GM12864 (cell line): Measurements from ENCODE around the gene CCDC92.

Experiments used
- DNase-seq: peaks from one replicate; pipeline ENCODE4 v3.0.0-alpha.2; 2011; ENCODE audit warnings: low read depth
- H3K4me3 ChIP-seq: 2 replicates; pipeline ENCODE4 v1.5.1; 2011; ENCODE audit warnings: mild to moderate bottlenecking, low read depth, low read length, control low read depth
- TF ChIP-seq, protein P1 (sequence below): IDR thresholded peaks from 2 replicates; pipeline ENCODE4 v1.5.1; 2011; ENCODE audit warnings: low read depth, mild to moderate bottlenecking, moderate library complexity, low read length, control low read depth, inconsistent platforms; ENCODE audit errors: missing control alignments

Gene CCDC92

DNA sequence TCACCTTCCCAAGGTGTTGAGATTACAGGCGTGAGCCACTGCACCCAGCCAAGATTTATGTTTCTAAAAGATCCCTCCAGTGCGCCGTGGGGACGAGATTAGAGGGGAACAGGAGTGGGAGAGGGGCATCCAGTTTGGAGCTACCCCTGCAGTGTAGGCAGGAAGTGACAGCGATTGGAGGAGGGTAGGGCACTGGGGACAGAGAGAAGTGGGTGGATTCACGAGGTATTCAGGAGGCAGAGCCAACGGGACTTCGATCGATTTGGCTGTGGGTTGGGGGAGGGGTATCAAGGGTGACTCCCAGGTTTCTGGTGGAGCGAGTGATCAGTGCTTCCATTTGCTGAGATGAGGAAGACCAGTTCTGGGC is 82.1 kb downstream of the CCDC92 start:
- TF ChIP-seq, protein P1, sequence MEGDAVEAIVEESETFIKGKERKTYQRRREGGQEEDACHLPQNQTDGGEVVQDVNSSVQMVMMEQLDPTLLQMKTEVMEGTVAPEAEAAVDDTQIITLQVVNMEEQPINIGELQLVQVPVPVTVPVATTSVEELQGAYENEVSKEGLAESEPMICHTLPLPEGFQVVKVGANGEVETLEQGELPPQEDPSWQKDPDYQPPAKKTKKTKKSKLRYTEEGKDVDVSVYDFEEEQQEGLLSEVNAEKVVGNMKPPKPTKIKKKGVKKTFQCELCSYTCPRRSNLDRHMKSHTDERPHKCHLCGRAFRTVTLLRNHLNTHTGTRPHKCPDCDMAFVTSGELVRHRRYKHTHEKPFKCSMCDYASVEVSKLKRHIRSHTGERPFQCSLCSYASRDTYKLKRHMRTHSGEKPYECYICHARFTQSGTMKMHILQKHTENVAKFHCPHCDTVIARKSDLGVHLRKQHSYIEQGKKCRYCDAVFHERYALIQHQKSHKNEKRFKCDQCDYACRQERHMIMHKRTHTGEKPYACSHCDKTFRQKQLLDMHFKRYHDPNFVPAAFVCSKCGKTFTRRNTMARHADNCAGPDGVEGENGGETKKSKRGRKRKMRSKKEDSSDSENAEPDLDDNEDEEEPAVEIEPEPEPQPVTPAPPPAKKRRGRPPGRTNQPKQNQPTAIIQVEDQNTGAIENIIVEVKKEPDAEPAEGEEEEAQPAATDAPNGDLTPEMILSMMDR, result no peak
- H3K4me3 ChIP-seq, result no peak overlapping the region
- no peak for DNase-seq

DNA sequence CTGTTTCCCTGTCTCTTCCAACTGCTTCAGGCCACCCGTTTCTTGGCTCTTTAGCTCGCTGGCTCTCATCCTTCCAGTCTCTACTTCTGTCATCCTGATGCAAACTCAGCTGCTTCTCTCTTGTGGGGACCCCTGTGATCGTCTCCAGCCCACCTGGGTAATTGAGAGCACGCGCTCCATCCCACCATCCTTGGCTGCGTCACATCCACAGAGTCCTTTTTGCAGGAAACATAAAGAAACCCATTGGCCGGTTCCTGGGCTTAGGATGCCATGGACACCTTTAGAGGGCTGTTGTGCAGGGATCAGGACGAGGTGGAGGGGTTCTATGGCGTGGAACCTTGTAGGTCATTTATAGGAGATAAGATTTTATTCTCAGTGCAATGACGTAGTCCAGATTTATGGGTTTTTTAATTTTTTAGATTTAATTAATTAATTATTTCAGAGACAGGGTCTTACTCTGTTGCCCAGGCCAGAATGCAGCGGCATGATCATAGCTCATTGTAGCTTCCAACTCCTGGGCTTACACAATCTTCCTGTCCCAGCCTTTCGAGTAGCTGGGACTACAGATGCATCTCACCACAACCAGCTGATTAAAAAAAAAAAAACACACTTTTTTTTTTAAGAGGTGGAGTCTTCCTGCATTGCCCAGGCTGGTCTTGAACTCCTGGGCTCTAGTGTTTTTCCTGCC is 82.6 kb downstream of the CCDC92 start:
- DNase-seq, result no peak
- H3K4me3 ChIP-seq, result no peak overlapping the region

DNA sequence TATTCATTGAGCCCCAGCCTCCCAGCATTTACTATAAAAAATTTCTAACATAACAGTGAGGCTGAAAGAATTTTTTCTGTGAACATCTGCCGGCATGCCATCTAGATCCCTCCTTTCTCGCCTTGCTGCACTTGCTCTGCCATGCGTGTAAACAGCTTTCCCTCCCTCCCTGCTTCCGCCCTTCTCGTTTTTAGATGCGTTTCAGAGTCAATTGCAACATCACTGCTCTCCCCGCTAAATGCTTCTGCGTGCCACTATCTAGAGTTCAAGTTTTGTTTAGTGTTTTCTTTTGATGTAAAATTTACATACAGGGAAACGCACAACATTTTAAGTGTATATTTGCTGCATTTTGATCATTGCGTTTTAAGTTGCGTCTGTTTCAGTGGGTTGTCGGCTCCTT is 83.6 kb downstream of the CCDC92 start:
- DNase-seq, result no peak
- TF ChIP-seq, protein P1, result no peak

More for the DNA sequence above, 82.6 kb downstream of the CCDC92 start:
- TF ChIP-seq, protein P1, result no peak

DNA sequence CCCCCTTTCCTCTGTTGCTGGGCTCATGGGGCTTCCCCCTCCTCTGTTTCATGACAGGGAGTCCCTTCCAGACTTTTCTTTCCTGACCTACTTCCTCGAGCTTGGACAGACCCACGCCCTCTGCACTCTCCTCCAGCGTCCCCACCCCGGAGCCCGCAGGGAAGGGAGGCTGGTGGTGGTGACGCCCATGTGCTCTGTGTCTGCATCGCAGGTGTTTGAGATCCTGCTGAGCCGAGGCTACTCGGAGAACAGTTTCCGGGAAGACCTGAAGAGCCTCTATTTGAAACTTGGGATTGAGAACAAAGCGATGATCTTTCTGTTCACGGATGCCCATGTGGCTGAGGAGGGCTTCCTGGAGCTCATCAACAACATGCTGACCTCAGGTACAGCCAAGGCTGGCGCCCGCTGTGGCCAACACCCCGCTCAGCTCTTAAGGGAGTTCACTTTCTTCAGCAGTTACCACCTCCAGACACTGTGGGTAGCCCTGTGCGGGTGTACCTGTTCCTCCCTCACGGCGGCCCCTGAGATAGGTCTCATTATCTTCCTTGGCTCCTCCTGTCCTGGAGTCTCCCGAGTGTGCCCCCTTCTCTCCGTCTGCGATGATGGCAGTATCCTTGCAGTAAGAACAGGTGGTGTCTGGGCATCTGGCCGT is 85.6 kb downstream of the CCDC92 start:
- DNase-seq, result no peak

More for the DNA sequence above, 83.6 kb downstream of the CCDC92 start:
- H3K4me3 ChIP-seq, result no peak overlapping the region

DNA sequence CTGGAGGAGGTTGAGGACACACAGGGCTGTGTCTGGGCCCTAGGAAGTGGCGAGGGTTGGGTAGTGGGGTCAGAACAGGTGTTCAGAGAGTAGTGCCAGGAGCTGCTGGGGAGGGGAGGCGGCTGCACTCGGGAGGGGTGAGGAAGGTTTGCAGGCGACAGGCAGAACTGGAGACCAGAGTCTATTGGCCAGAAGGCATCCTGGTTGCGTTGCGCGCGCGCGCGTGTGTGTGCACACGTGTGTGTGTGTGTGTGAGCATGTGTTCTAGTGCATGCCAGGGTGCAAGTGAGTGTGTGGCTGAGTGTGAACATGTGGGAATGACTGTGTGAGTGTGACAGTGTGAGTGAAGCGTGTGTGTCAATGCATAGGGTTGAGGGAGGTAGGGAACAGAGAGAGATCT is 86.4 kb downstream of the CCDC92 start:
- no peak for DNase-seq
- TF ChIP-seq, protein P1, result no peak
- no peak overlapping the region for H3K4me3 ChIP-seq

More for the DNA sequence above, 85.6 kb downstream of the CCDC92 start:
- TF ChIP-seq, protein P1, result no peak
- H3K4me3 ChIP-seq, result no peak overlapping the region
